Stomach smooth muscle (tissue), 2 donors: ENCODE measurements around the gene OR10H5.
"Not testable (repeated sequence)": the region's sequence is repeated elsewhere in the genome, so short reads cannot be mapped to it uniquely, and the experiment has no call there.

Source experiments
- H3K27ac ChIP-seq: one replicate; pipeline ENCODE4 v1.7.0; 2013; ENCODE audit warnings: mild to moderate bottlenecking, low read length, inconsistent platforms
- H3K27me3 ChIP-seq, 2 donors: one replicate each; pipeline ENCODE4 v1.7.0; 2013; ENCODE audit warnings: low read length in 2 of 2; ENCODE audit not compliant: insufficient read depth in 2 of 2, control insufficient read depth in 1 of 2
- H3K36me3 ChIP-seq, 2 donors: one replicate each; pipeline ENCODE4 v1.7.0; 2013; ENCODE audit warnings: low read length in 2 of 2; ENCODE audit not compliant: control insufficient read depth in 2 of 2, insufficient read depth in 2 of 2
- H3K4me1 ChIP-seq: one replicate; pipeline ENCODE4 v1.7.0; 2013; ENCODE audit warnings: low read length; ENCODE audit not compliant: control insufficient read depth, insufficient read depth
- H3K4me3 ChIP-seq, 2 donors: one replicate each; pipeline ENCODE4 v1.7.0; 2013; ENCODE audit warnings: low read length in 2 of 2
- H3K9ac ChIP-seq, 2 donors: one replicate each; pipeline ENCODE4 v1.7.0; 2013; ENCODE audit warnings: low read length in 2 of 2, mild to moderate bottlenecking in 1 of 2
- H3K9me3 ChIP-seq, 2 donors: one replicate each; pipeline ENCODE4 v1.7.0; 2013; ENCODE audit warnings: low read length in 2 of 2; ENCODE audit not compliant: control insufficient read depth in 2 of 2
- donor health status: healthy.
- donor health status: Pancreatic carcinoma.

The OR10H5 gene

DNA sequence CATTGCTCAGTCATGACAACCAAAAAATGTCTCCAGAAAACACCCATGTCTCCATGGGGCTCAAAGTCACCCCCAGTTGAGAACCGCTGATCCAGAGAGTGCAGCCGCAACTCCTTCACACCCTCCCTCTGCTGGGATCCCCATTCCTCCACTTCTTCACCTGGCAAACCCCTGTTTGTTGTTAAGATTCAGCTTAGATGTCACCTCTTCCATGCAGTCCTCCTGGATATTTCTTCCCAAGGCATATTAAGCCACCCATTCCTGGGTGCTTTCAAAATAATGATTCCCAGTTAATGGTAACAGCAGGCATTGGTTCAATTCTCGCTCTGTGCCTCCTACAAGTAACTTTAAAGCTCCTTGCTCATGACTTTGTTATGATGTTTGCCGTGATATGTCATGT, 24.0 kb downstream of the OR10H5 start:
- H3K4me1 ChIP-seq, result no peaks in the 10 kb centered on the region
- no peak overlapping the region for H3K27ac ChIP-seq
- H3K36me3 ChIP-seq, result no peaks in the 10 kb centered on the region
- no peak overlapping the region for H3K4me3 ChIP-seq
- H3K9ac ChIP-seq, result no peak overlapping the region
- no peaks in the 10 kb centered on the region for H3K9me3 ChIP-seq
- H3K27me3 ChIP-seq, result peaks cover 12 to 24% of the 10 kb centered on the region in 2 donors

DNA sequence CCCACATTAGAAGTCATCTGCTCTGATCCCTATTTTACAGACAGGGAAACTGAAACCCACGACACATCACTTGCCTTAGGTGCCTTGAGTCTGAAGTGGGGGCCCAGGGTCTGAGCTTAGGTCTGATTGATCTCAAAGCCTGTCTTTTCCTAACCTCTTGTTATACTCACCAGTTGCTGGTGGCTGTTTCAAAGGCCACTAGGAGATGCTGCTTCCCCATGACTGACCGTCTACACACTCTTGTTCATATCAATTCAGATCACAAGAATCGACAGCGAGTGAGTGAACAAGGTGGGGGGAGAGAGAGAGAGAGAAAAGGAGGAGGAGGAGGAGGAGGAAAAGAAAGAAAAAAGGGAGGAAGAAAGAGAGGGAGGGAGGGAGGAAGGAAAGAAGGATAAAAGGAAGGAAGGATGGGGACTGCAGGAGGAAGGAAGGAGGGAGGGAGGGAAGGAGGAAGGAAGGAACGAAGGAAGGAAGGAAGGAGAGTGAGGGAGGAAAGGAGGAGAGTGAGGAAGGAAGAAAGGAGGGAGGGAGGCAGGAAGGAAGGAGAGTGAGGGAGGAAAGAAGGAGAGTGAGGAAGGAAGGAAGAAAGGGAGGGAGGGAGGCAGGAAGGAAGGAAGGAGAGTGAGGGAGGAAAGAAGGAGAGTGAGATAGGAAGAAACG, 24.7 kb downstream of the OR10H5 start:
- no peaks in the 10 kb centered on the region for H3K4me1 ChIP-seq
- no peak overlapping the region for H3K4me3 ChIP-seq
- no peak overlapping the region for H3K27ac ChIP-seq
- H3K9me3 ChIP-seq, result no peaks in the 10 kb centered on the region
- no peaks in the 10 kb centered on the region for H3K36me3 ChIP-seq
- H3K27me3 ChIP-seq, result peaks cover 12 to 24% of the 10 kb centered on the region in 2 donors
- H3K9ac ChIP-seq, result no peak overlapping the region

DNA sequence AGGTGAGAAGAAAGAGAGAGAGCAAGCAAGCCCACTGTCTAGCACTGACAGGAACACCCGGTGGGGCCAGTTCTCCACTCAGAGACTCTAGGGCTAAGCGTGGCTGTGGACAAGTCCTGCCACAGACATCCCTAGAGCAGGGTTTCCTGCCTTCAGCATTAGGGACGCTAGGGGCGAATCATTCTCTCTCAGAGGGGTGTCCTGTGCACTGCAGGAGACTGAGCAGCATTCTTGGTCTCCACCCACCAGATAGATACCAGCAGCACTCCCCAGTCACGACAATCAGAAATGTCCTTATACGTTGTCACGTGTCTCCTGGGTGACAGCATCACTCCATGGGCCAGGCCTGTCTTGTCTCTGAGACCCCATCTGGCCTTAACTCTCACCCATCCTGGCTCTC, 26.5 kb downstream of the OR10H5 start:
- H3K4me1 ChIP-seq, result no peaks in the 10 kb centered on the region
- H3K9ac ChIP-seq, result no peak overlapping the region
- peaks cover 12 to 24% of the 10 kb centered on the region in 2 donors for H3K27me3 ChIP-seq
- no peaks in the 10 kb centered on the region for H3K36me3 ChIP-seq
- H3K27ac ChIP-seq, result no peak overlapping the region
- no peaks in the 10 kb centered on the region for H3K9me3 ChIP-seq
- no peak overlapping the region for H3K4me3 ChIP-seq

DNA sequence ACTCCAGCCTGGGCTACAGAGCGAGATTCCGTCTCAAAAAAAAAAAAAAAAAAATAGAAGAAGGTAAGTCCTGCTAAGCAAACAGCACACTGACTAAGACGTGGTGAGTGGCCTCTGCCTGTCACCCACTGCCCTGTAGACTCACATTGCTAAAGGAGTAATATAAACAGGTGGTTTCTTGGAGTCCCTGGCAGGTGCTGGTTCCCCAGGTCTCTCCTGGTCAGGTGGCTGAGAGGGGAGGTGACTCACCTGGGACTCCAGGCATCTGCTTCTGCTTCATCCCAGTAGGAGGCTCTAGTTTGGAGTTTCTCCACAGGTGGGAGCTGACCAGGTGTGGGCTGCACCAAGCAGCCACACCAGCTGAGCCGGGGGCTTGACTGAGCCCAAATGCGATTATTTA, 27.8 kb downstream of the OR10H5 start, which contains the start of gene OR10H1:
TSS of gene OR10H1 (minus strand) at position 359 of the 400 bp plus-strand sequence. CDS start 7,627 bp downstream, outside the sequence.
- Histone ChIP-seq H3K9ac (no peak within 1 kb of the TSS), H3K9me3 (no peaks in the 10 kb centered on the region), H3K4me3 (no peak within 1 kb of the TSS), H3K4me1 (no peaks in the 10 kb centered on the region), H3K27me3 (peaks cover 12 to 24% of the 10 kb centered on the region in 2 donors), H3K36me3 (no peaks in the 10 kb centered on the region), H3K27ac (no peak within 1 kb of the TSS)

DNA sequence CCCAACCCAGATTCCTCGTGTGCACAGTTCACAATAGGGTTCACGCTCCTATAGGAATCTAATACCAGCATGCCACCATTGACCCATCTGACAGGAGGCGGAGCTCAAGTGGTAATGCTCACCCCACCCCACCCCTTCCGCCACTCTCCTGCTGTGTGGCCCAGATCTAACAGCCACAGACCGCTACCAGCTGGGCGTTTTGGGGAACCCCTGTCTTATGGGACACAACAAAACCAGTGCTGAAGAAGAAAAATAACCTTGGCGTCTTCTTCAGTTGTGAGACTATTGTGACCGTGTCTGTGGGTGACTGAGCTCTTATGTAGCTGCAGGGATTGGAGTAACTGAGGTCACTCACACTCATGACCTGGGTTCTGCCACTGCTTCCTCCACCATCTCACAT, 33.2 kb downstream of the OR10H5 start:
- no peaks in the 10 kb centered on the region for H3K9me3 ChIP-seq
- no peak overlapping the region for H3K4me3 ChIP-seq
- H3K9ac ChIP-seq, result no peak overlapping the region
- no peaks in the 10 kb centered on the region for H3K36me3 ChIP-seq
- no peak overlapping the region for H3K27ac ChIP-seq
- H3K27me3 ChIP-seq, result no peaks in the 10 kb centered on the region
- no peaks in the 10 kb centered on the region for H3K4me1 ChIP-seq

DNA sequence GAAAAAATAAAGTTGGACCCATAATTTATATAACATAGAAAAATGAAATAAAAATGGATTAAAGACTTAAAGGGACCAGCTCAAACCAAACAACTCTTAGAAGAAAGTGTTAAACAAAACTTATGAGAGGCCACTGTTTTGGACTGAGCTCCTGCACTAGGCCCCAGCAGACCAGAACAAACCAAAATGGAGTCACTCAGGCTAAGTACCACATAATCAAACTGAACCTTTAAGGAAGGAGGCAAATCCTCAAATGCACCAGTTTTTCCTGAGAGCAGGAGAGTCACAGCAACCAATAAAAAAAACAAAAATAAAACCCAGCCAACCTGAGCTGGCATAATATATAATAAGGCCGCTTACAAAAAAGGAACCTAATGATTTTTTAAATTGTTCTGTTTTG, 38.3 kb downstream of the OR10H5 start:
- no peak overlapping the region for H3K9ac ChIP-seq
- H3K4me1 ChIP-seq, result no peaks in the 10 kb centered on the region
- H3K4me3 ChIP-seq, result no peak overlapping the region
- H3K36me3 ChIP-seq, result no peaks in the 10 kb centered on the region
- H3K9me3 ChIP-seq, result no peaks in the 10 kb centered on the region
- peaks cover 0 to 12% of the 10 kb centered on the region in 2 donors for H3K27me3 ChIP-seq
- H3K27ac ChIP-seq, result no peak overlapping the region

DNA sequence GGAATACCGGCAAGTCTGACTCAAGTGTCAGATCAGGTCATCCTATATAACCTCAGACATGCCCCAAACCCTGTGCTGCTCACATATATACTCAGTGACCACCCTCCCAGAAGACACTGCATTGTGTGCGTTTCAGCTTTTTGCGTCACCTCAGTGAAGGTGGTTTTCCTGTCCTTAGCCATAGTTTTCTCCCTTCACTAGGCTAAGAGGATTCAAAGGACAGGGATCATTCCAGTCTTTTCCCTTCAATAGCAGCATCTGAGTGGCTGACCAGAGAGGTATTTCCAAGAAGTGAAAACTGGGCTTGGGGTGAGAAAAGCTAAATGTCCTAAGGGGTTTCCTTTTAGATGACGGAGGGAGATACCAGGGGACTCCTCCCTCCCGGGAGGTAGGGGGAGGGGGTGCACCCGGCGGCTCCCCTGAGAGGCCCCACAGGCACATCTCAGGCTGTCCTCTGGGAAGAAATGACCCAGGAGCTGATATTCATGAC, 40.7 kb downstream of the OR10H5 start:
- no peaks in the 10 kb centered on the region for H3K36me3 ChIP-seq
- H3K9me3 ChIP-seq, result no peaks in the 10 kb centered on the region
- H3K4me3 ChIP-seq, result no peak overlapping the region
- H3K9ac ChIP-seq, result no peak overlapping the region
- H3K27me3 ChIP-seq, result peaks cover 0 to 14% of the 10 kb centered on the region in 2 donors
- no peak overlapping the region for H3K27ac ChIP-seq
- H3K4me1 ChIP-seq, result no peaks in the 10 kb centered on the region

DNA sequence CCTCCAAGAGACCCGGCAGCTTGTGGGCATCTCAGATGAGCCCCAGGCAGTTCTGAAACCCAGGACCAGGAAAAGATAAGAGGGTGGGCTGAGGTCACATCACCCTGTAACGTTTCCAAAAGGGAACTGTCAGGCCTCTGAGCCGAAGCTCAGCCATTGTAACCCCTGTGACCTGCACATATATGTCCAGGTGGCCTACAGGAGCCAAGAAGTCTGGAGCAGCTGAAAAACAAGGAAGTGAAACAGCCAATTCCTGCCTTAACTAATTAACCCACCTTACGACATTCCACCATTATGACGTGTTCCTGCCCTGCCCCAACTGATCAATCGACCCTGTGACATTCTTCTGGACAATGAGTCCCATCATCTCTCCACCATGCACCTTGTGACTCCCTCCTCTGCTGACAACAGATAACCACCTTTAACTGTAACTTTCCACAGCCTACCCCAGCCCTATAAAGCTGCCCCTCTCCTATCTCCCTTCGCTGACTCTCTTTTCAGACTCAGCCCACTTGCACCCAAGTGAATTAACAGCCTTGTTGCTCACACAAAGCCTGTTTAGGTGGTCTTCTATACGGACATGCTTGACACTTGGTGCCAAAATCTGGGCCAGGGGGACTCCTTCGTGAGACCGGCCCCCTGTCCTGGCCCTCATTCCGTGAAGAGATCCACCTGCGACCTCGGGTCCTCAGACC, 41.3 kb downstream of the OR10H5 start:
- H3K27me3 ChIP-seq, result peaks cover 0 to 14% of the 10 kb centered on the region in 2 donors
- H3K4me3 ChIP-seq, H3K27ac ChIP-seq, H3K9me3 ChIP-seq, H3K36me3 ChIP-seq, H3K4me1 ChIP-seq, H3K9ac ChIP-seq: not testable (repeated sequence)

DNA sequence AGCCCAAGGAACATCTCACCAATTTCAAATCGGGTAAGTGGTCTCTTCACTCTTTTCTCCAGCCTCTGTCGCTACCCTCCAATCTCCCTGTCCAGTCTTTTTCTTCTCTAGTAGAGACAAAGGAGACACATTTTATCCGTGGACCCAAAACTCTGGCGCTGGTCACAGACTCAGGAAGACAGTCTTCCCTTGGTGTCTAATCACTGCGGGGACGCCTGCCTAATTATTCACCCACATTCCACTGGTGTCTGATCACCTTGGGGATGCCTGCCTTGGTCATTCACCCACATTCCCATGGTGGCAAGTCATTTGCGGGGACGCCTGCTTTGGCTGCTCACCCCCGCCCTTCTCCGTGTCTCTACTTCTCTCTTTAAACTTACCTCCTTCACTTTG, 41.8 kb downstream of the OR10H5 start:
- H3K27ac ChIP-seq, result no peak overlapping the region
- H3K27me3 ChIP-seq, result peaks cover 0 to 14% of the 10 kb centered on the region in 2 donors
- no peak overlapping the region for H3K4me3 ChIP-seq
- H3K9me3 ChIP-seq, result no peaks in the 10 kb centered on the region
- H3K4me1 ChIP-seq, result no peaks in the 10 kb centered on the region
- H3K36me3 ChIP-seq, result no peaks in the 10 kb centered on the region
- no peak overlapping the region for H3K9ac ChIP-seq

DNA sequence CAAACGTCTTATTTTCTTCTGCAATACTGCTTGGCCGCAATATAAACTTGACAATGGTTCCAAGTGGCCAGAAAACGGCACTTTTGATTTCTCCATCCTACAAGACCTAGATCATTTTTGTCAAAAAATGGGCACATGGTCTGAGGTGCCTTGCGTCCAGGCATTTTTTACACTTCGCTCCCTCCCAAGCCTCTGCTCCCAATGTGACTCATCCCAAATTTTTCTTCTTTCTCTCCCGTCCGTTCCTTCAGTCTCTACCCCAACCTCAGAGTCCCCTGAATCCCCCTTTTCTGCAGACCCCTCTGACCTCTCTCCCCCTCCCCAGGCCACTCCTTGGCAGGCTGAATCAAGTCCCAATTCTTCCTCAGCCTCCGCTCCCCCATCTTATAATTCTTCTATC, 42.3 kb downstream of the OR10H5 start:
- Histone ChIP-seq H3K27me3 (peaks cover 0 to 14% of the 10 kb centered on the region in 2 donors), H3K4me1 (no peaks in the 10 kb centered on the region), H3K9ac (no peak overlapping the region), H3K27ac (no peak overlapping the region), H3K4me3 (no peak overlapping the region), H3K36me3 (no peaks in the 10 kb centered on the region), H3K9me3 (no peaks in the 10 kb centered on the region)

DNA sequence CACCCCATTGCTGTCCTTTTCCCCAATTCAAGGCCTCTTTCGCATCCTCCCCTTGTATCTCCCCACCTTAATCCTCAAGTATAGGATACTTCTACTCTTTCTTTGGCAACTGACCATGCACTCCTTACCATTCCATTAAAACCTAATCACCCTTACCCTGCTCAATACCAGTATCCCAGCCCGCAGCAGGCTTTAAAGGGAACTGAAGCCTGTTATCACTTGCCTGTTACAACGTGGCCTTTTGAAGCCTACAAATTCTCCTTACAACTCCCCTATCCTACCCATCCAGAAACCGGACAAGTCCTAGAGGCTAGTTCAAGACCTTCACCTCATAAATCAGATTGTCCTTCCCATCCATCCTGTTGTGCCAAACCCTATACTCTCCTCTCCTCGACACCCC, 44.2 kb downstream of the OR10H5 start:
- Histone ChIP-seq H3K9ac (no peak overlapping the region), H3K27me3 (peaks cover 0 to 14% of the 10 kb centered on the region in 2 donors), H3K9me3 (no peaks in the 10 kb centered on the region), H3K4me1 (peaks cover 9% of the 10 kb centered on the region), H3K27ac (no peak overlapping the region), H3K36me3 (no peaks in the 10 kb centered on the region), H3K4me3 (no peak overlapping the region)
